ENCODE data around the gene MDGA2.

Gene MDGA2

GRCh38 chr14:47675466-47676314 is at the start of gene MDGA2:
Gene MDGA2 (minus strand): TSS chr14:47675605.
- no peak for DNase-seq (ENCODE audit: low read depth in 2 of 2)

GRCh38 chr14:47722929-47723693 is 47.7 kb upstream of the MDGA2 start:
- DNase-seq (ENCODE audit: low read depth in 2 of 2) = no peak

- DNase-seq (ENCODE audit: low read depth in 2 of 2) = no peak
Measured at GRCh38 chr14:47720281-47720680, 44.9 kb upstream of the MDGA2 start.

- DNase-seq (ENCODE audit: low read depth in 2 of 2) = no peak
Measured at GRCh38 chr14:47715330-47715729, 39.9 kb upstream of the MDGA2 start.

- no peak for DNase-seq (ENCODE audit: low read depth in 2 of 2)
Measured at GRCh38 chr14:47710581-47710980, 35.2 kb upstream of the MDGA2 start.

- no peak for DNase-seq (ENCODE audit: low read depth in 2 of 2)
Measured at GRCh38 chr14:47705683-47706082, 30.3 kb upstream of the MDGA2 start.

GRCh38 chr14:47691829-47692228 is 16.4 kb upstream of the MDGA2 start:
- DNase-seq (ENCODE audit: low read depth in 2 of 2) = no peak

GRCh38 chr14:47678993-47679392 is 3.6 kb upstream of the MDGA2 start:
- no peak for DNase-seq (ENCODE audit: low read depth in 2 of 2)

- DNase-seq (ENCODE audit: low read depth in 2 of 2) = no peak
Measured at GRCh38 chr14:47678157-47678556, 2.8 kb upstream of the MDGA2 start.

- DNase-seq (ENCODE audit: low read depth in 2 of 2) = no peak
Measured at GRCh38 chr14:47676315-47676617, 861 bp upstream of the MDGA2 start.

- no peak for DNase-seq (ENCODE audit: low read depth in 2 of 2)
Measured at GRCh38 chr14:47674543-47675465, 601 bp downstream of the MDGA2 start.

GRCh38 chr14:47674148-47674542 is 1.3 kb downstream of the MDGA2 start:
- no peak for DNase-seq (ENCODE audit: low read depth in 2 of 2)

- DNase-seq (ENCODE audit: low read depth in 2 of 2) = no peak
Measured at GRCh38 chr14:47665337-47666134, 9.9 kb downstream of the MDGA2 start.

- DNase-seq (ENCODE audit: low read depth in 2 of 2) = no peak
Measured at GRCh38 chr14:47662466-47662865, 12.9 kb downstream of the MDGA2 start.

- no peak for DNase-seq (ENCODE audit: low read depth in 2 of 2)
Measured at GRCh38 chr14:47660158-47660557, 15.2 kb downstream of the MDGA2 start.

- no peak for DNase-seq (ENCODE audit: low read depth in 2 of 2)
Measured at GRCh38 chr14:47658041-47658440, 17.4 kb downstream of the MDGA2 start.

- DNase-seq (ENCODE audit: low read depth in 2 of 2) = no peak
Measured at GRCh38 chr14:47657143-47657542, 18.3 kb downstream of the MDGA2 start.

GRCh38 chr14:47651337-47651736 is 24.1 kb downstream of the MDGA2 start:
- DNase-seq (ENCODE audit: low read depth in 2 of 2) = no peak

GRCh38 chr14:47637753-47638152 is 37.7 kb downstream of the MDGA2 start:
- DNase-seq (ENCODE audit: low read depth in 2 of 2) = no peak

GRCh38 chr14:47626151-47627035 is 49.0 kb downstream of the MDGA2 start:
- no peak for DNase-seq (ENCODE audit: low read depth in 2 of 2)
